Left renal pelvis (tissue), 4 donors: ENCODE measurements around the gene DUSP2. TPM values are rescaled to one million over a fixed set of nuclear protein-coding genes. Genes with fewer than 3 reads are reported as not detected.

Experiments used
- DNase-seq, 4 donors: peaks; one replicate each; pipeline ENCODE4 v3.0.0-alpha.2; 2013; ENCODE audit warnings: low read depth in 4 of 4, low spot score in 3 of 4
- polyA plus RNA-seq, 4 donors: library from polyadenylated mRNA; unstranded; fragments of 120-200 nt; gene quantifications; one replicate each; pipeline ENCODE4 v1.2.1, GENCODE V29; 2013; ENCODE audit not compliant: insufficient read length in 4 of 4

Gene DUSP2
- polyA plus RNA-seq, 4 donors = 2.7 to 9.6 (median 6.0) TPM

GRCh38 chr2:96116424-96116878, 28.8 kb downstream of the DUSP2 start, which contains the start of gene ADRA2B:
Gene ADRA2B (minus strand): TSS chr2:96116571. CDS start chr2:96116149, 422 bp downstream.
- peak; percentile 50 to 65 (median 58) for DNase-seq

DNA sequence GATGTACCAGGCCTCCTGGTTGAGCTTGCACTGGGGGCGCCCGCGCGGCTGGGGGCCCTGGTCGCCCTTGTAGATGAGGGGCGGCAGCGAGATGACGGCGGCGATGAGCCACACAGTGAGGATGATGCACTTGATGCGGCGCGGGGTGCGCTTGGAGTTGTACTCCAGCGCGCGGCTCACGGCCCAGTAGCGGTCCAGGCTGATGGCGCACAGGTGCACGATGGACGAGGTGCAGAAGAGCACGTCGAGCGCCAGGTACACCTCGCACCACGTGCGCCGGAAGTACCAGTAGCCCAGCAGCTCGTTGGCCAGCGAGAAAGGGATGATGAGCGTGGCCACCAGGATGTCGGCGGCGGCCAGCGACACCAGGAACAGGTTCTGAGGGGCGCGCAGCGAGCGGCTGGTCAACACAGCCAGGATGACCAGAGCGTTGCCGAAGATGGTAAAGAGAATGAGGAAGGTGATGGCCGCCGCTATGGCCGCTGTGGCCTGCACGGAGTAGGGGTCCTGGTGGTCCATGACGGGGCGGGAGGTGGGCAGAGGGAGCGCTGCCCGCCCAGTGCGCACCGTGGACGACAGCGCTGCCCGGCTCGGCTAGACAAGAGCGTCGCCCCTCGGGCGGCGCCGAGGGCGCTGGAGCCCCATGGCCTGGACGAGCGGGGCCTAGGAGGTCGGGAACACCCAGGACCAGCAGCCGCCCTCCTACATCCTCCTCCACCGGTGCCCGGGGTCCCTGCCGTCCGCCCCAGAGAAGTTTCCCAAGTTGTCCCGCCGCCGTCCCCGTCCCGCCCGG, 29.4 kb downstream of the DUSP2 start:
- DNase-seq = no peak

DNA sequence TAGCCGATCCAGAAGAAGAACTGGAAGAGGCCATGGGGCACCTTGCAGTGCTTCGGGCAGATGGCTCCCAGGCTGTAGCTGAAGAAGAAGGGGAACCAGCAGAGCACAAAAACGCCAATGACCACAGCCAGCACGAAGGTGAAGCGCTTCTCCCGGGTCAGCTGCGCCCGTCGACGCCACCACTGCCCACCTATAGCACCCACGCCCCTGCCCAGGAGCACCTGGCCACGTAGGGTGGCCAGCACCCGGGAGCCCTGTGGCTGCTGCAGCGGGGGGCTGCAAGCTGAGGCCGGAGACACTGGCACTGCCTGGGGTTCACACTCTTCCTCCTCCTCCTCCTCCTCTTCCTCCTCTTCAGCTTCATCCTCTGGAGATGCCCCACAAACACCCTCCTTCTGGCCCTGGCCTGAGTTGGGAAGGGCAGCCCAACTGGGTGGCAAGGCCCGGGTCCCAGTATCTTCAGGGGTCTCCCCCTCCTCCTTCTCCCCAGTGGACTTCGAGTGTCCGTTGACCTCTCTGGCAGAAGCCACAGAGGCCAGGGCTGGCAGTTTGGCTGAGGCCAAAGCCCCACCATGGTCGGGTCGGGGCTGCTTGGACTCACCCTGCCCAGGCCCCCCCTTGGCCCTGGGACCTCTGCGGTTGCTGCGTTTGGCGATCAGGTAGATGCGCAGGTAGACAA, 30.2 kb downstream of the DUSP2 start:
- no peak for DNase-seq

- DNase-seq = no peak
Measured at GRCh38 chr2:96114546-96114902, 30.7 kb downstream of the DUSP2 start.

- no peak for DNase-seq
Measured at GRCh38 chr2:96113951-96114350, 31.3 kb downstream of the DUSP2 start.

DNA sequence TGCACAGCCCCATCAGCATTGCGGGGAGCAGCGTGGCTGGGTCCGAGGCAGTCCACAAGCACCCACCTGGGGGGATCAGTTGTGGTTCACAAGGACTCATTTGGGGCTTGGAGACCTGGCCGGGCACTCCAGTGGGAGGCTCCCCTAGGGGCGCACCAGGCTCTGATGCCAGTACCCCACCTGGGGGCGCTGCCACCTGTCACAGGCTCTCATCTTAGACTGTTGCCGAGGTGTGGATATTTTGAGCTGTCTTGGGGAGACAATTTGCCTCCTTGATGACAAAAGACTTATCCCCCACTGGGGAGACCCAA, 31.9 kb downstream of the DUSP2 start:
- no peak for DNase-seq

GRCh38 chr2:96112501-96113366, 32.5 kb downstream of the DUSP2 start:
- no peak for DNase-seq

GRCh38 chr2:96111823-96112500, 33.3 kb downstream of the DUSP2 start:
- no peak for DNase-seq

GRCh38 chr2:96111257-96111640, 34.0 kb downstream of the DUSP2 start:
- no peak for DNase-seq

- DNase-seq = no peak
Measured at GRCh38 chr2:96110621-96111256, 34.5 kb downstream of the DUSP2 start.

GRCh38 chr2:96109931-96110511, 35.2 kb downstream of the DUSP2 start:
- DNase-seq = no peak

- DNase-seq = no peak
Measured at GRCh38 chr2:96109361-96109680, 35.9 kb downstream of the DUSP2 start.

- no peak for DNase-seq
Measured at GRCh38 chr2:96108541-96109360, 36.5 kb downstream of the DUSP2 start.

GRCh38 chr2:96108151-96108540, 37.1 kb downstream of the DUSP2 start:
- no peak for DNase-seq

DNA sequence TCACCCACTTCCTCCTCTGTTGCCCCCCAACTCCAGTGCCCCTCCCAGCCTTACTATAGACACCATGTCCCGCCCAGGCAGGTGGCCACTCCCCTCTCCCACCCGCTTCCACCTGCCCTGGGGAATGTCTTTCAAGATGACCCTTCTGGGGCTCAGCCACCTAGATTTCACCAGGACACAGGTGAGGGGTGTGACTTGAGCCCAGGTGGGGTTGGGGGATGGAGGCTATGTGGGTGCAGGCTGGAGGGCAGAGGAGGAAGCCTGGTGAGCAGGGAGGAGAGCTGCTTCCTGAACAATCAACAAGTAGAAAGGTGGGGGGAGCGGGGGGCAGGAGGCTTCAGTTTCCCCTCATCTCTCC, 37.6 kb downstream of the DUSP2 start:
- no peak for DNase-seq

- DNase-seq = no peak
Measured at GRCh38 chr2:96106991-96107707, 38.1 kb downstream of the DUSP2 start.

- DNase-seq = no peak
Measured at GRCh38 chr2:96105994-96106715, 39.1 kb downstream of the DUSP2 start.
